OCI-LY7 (cell line): ENCODE results near the gene MRPS6.

Experiments
- CTCF ChIP-seq: fragments of 200-600 bp; sonication (generic); conservative IDR thresholded peaks from 2 replicates; pipeline ENCODE4 v1.5.1; 2014; ENCODE audit warnings: mild to moderate bottlenecking, antibody characterized with exemption, low read length, moderate library complexity, mixed read lengths
- EZH2phosphoT487 ChIP-seq: fragments of 200-600 bp; sonication (generic); IDR thresholded peaks from 2 replicates; pipeline ENCODE4 v1.6.1; 2018; ENCODE audit warnings: low read depth, borderline replicate concordance, mild to moderate bottlenecking, mixed run types, antibody characterized with exemption, low read length, moderate library complexity, mixed read lengths

GRCh38 chr21:34133392-34133791 lies 60.0 kb downstream of the MRPS6 start:
- no peak for TF ChIP-seq CTCF
- no peak for TF ChIP-seq EZH2phosphoT487
